HG03135 (cell line): ENCODE measurements around the gene ACOT2.

ENCODE experiments used
- ATAC-seq: cut with Tn5 transposase; IDR thresholded peaks from one replicate; pipeline ENCODE4 v1.9.1; 2021; ENCODE audit warnings: mild to moderate bottlenecking, moderate library complexity; ENCODE audit not compliant: unreplicated experiment

ACOT2 gene

GRCh38 chr14:73613419-73613963, 44.5 kb downstream of the ACOT2 start:
- ATAC-seq, result no peak

GRCh38 chr14:73616831-73617230, 47.8 kb downstream of the ACOT2 start:
- no peak for ATAC-seq

- ATAC-seq, result no peak
Measured at GRCh38 chr14:73619524-73619923, 50.5 kb downstream of the ACOT2 start.

- ATAC-seq, result no peak
Measured at GRCh38 chr14:73620268-73620667, 51.3 kb downstream of the ACOT2 start.

GRCh38 chr14:73623504-73624054, 54.6 kb downstream of the ACOT2 start:
- no peak for ATAC-seq
